ENCODE data around the gene RAB40C.

DNA sequence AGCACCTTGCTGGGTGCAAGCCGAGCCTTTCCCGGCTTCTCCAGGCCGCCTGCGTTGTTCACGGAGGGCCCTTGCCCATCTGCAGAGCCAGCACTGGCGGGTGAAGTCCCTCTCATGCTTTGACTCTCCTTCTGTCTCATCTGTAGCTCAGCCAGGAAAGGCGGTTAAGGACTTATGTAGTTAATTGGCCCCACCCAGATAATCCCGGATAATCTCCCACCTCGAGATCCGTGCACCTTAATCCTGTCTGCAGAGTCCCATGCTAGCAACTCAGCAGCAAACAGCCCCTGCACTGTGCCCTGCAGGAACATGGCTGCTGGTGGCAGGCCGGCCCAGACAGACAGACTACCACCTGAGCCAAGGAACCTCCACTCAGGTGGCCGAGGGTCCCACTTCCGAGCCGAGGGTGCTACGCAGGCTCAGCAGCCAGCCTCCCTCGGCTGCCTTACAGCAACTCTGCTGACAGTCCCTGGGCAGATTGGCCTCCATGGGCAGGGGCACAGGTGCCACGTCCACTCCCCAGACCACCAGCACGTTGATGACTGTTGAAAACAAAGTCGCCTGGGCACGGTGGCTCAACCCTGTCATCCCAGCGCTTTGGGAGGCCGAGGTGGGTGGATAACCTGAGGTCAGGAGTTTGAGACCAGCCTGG is 16.9 kb downstream of the RAB40C start:
- TF ChIP-seq MIER1 (IDR thresholded peaks at IDR 0.05; ENCODE audit: low read depth) (no peak), MBD1 (CRISPR knock-in tag; IDR thresholded peaks at IDR 0.05) (no peak), EZH2 (IDR thresholded peaks at IDR 0.05; ENCODE audit: borderline replicate concordance, low read depth, low read length) (no peak), RFX5 (IDR thresholded peaks at IDR 0.05; ENCODE audit: low read depth, low read length) (no peak), ZFP36 (IDR thresholded peaks at IDR 0.05; ENCODE audit: low read depth, low read length, partially characterized antibody) (no peak), NCOR1 (IDR thresholded peaks at IDR 0.05) (no peak), CTCF (IDR thresholded peaks at IDR 0.05 in 2 of 3, conservative IDR thresholded peaks at IDR 0.05 in 1 of 3; ENCODE audit: insufficient read depth in 2 of 3, low read depth in 1 of 3, low read length in 3 of 3) (no peak), UBTF (IDR thresholded peaks at IDR 0.05; ENCODE audit: borderline replicate concordance in 1 of 2, low read depth in 2 of 2, low read length in 2 of 2) (no peak), CREB1 (IDR thresholded peaks at IDR 0.05) (no peak), CREB1 (CRISPR knock-in tag; IDR thresholded peaks at IDR 0.05) (no peak)
- TF ChIP-seq, protein P1, sequence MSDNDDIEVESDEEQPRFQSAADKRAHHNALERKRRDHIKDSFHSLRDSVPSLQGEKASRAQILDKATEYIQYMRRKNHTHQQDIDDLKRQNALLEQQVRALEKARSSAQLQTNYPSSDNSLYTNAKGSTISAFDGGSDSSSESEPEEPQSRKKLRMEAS (CRISPR knock-in tag; IDR thresholded peaks at IDR 0.05) = no peak
